Measurements from ENCODE around the gene CD8B. TPM values are rescaled to one million over a fixed set of nuclear protein-coding genes. Genes with fewer than 3 reads are reported as not detected.

The CD8B gene
- total and polyA plus RNA-seq, 9 of the 15 experiments (the other 6 are each of a cell fraction or from before 2014, with no cell fraction given): not detected

DNA sequence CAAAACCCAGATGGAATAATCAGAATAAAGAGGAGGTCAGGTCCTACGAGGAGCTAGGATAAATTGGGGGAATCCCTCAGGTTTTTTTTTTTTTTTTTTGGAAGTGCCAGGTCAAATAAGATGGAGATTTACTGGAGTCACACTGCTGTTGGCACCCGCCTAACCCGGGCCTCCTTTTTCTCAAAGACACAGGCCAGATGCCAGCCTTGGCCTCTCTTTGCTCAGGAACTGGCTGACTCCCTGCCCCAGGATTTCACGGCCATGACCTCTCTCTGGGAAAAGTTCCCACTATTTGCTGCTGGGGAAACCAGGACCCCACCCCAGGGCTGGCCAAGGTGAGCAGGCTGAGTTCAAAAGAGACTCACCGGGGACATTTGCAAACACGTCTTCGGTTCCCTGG, 73.5 kb downstream of the CD8B start (continued):
- TF ChIP-seq, protein P1, sequence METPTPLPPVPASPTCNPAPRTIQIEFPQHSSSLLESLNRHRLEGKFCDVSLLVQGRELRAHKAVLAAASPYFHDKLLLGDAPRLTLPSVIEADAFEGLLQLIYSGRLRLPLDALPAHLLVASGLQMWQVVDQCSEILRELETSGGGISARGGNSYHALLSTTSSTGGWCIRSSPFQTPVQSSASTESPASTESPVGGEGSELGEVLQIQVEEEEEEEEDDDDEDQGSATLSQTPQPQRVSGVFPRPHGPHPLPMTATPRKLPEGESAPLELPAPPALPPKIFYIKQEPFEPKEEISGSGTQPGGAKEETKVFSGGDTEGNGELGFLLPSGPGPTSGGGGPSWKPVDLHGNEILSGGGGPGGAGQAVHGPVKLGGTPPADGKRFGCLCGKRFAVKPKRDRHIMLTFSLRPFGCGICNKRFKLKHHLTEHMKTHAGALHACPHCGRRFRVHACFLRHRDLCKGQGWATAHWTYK (CRISPR knock-in tag; IDR thresholded peaks at IDR 0.05): no peak
- TF ChIP-seq NR3C1 (CRISPR knock-in tag; IDR thresholded peaks at IDR 0.05): no peak
- TF ChIP-seq, protein P2, sequence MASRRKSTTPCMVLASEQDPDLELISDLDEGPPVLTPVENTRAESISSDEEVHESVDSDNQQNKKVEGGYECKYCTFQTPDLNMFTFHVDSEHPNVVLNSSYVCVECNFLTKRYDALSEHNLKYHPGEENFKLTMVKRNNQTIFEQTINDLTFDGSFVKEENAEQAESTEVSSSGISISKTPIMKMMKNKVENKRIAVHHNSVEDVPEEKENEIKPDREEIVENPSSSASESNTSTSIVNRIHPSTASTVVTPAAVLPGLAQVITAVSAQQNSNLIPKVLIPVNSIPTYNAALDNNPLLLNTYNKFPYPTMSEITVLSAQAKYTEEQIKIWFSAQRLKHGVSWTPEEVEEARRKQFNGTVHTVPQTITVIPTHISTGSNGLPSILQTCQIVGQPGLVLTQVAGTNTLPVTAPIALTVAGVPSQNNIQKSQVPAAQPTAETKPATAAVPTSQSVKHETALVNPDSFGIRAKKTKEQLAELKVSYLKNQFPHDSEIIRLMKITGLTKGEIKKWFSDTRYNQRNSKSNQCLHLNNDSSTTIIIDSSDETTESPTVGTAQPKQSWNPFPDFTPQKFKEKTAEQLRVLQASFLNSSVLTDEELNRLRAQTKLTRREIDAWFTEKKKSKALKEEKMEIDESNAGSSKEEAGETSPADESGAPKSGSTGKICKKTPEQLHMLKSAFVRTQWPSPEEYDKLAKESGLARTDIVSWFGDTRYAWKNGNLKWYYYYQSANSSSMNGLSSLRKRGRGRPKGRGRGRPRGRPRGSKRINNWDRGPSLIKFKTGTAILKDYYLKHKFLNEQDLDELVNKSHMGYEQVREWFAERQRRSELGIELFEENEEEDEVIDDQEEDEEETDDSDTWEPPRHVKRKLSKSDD (conservative IDR thresholded peaks at IDR 0.05; ENCODE audit: low read length): no peak
- TF ChIP-seq, protein P3, sequence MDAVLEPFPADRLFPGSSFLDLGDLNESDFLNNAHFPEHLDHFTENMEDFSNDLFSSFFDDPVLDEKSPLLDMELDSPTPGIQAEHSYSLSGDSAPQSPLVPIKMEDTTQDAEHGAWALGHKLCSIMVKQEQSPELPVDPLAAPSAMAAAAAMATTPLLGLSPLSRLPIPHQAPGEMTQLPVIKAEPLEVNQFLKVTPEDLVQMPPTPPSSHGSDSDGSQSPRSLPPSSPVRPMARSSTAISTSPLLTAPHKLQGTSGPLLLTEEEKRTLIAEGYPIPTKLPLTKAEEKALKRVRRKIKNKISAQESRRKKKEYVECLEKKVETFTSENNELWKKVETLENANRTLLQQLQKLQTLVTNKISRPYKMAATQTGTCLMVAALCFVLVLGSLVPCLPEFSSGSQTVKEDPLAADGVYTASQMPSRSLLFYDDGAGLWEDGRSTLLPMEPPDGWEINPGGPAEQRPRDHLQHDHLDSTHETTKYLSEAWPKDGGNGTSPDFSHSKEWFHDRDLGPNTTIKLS (IDR thresholded peaks at IDR 0.05; ENCODE audit: borderline replicate concordance, low read depth): no peak
- TF ChIP-seq DPF2 (IDR thresholded peaks at IDR 0.05): no peak
- TF ChIP-seq, protein P4, sequence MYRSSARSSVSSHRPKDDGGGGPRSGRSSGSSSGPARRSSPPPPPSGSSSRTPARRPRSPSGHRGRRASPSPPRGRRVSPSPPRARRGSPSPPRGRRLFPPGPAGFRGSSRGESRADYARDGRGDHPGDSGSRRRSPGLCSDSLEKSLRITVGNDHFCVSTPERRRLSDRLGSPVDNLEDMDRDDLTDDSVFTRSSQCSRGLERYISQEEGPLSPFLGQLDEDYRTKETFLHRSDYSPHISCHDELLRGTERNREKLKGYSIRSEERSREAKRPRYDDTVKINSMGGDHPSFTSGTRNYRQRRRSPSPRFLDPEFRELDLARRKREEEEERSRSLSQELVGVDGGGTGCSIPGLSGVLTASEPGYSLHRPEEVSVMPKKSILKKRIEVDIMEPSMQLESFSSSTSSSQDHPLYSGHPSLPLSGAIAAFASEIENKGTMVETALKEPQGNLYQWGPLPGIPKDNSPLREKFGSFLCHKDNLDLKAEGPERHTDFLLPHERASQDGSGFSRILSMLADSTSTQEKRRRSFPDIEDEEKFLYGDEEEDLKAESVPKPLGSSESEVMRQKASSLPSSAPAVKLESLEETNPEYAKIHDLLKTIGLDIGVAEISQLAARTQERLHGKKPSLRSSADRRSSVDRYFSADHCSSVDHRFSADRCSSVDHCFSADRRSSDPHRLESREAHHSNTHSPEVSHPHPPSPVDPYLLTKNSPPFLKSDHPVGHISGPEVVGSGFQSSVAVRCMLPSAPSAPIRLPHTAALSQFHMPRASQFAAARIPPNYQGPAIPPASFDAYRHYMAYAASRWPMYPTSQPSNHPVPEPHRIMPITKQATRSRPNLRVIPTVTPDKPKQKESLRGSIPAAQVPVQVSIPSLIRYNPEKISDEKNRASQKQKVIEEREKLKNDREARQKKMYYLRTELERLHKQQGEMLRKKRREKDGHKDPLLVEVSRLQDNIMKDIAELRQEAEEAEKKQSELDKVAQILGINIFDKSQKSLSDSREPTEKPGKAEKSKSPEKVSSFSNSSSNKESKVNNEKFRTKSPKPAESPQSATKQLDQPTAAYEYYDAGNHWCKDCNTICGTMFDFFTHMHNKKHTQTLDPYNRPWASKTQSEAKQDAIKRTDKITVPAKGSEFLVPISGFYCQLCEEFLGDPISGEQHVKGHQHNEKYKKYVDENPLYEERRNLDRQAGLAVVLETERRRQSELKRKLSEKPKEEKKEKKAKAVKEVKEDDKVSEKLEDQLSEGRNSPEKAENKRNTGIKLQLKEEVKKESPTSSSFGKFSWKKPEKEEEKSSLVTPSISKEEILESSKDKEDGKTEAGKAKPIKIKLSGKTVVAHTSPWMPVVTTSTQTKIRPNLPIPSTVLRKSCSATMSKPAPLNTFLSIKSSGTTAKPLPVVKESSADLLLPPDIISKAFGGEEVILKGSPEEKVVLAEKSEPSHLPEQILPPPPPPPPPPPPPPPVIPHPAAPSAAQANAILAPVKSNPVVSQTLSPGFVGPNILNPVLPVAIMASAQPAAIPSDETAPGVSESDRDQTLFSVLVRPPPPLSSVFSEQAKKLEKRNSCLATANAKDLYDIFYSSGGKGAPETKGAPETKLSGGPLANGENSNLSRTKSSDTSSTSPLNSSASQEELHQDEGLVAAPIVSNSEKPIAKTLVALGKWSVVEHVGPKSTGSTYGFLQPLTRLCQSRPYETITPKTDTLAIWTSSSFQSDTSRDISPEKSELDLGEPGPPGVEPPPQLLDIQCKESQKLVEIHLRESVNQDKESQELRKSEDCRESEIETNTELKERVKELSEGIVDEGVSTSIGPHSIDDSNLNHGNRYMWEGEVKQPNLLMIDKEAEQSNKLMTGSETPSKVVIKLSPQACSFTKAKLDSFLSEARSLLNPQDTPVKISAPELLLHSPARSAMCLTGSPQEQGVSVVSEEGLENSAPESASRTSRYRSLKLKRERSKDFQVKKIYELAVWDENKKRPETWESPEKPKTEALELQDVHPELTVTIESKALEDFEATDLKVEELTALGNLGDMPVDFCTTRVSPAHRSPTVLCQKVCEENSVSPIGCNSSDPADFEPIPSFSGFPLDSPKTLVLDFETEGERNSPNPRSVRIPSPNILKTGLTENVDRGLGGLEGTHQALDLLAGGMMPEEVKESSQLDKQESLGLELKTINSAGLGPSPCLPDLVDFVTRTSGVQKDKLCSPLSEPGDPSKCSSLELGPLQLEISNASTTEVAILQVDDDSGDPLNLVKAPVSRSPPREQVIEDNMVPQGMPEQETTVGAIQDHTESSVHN (IDR thresholded peaks at IDR 0.05; ENCODE audit: borderline replicate concordance in 1 of 2, low read depth in 1 of 2): no peak
- no peak for TF ChIP-seq ZNF75A (CRISPR knock-in tag; IDR thresholded peaks at IDR 0.05)
- TF ChIP-seq, protein P5, sequence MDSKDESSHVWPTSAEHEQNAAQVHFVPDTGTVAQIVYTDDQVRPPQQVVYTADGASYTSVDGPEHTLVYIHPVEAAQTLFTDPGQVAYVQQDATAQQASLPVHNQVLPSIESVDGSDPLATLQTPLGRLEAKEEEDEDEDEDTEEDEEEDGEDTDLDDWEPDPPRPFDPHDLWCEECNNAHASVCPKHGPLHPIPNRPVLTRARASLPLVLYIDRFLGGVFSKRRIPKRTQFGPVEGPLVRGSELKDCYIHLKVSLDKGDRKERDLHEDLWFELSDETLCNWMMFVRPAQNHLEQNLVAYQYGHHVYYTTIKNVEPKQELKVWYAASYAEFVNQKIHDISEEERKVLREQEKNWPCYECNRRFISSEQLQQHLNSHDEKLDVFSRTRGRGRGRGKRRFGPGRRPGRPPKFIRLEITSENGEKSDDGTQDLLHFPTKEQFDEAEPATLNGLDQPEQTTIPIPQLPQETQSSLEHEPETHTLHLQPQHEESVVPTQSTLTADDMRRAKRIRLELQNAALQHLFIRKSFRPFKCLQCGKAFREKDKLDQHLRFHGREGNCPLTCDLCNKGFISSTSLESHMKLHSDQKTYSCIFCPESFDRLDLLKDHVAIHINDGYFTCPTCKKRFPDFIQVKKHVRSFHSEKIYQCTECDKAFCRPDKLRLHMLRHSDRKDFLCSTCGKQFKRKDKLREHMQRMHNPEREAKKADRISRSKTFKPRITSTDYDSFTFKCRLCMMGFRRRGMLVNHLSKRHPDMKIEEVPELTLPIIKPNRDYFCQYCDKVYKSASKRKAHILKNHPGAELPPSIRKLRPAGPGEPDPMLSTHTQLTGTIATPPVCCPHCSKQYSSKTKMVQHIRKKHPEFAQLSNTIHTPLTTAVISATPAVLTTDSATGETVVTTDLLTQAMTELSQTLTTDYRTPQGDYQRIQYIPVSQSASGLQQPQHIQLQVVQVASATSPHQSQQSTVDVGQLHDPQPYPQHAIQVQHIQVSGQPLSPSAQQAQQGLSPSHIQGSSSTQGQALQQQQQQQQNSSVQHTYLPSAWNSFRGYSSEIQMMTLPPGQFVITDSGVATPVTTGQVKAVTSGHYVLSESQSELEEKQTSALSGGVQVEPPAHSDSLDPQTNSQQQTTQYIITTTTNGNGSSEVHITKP (IDR thresholded peaks at IDR 0.05; ENCODE audit: partially characterized antibody): no peak
- no peak for TF ChIP-seq CEBPB (tag; IDR thresholded peaks at IDR 0.05)
- no peak for TF ChIP-seq CREM (IDR thresholded peaks at IDR 0.05; ENCODE audit: low read depth)

Measured in K562 (cell line).